NB4 (cell line): ENCODE data around the gene MALRD1.

Experiments
- MYC ChIP-seq: IDR thresholded peaks from 2 replicates; pipeline ENCODE4 v1.6.1; 2011; ENCODE audit warnings: low read depth, low read length
- POLR2A ChIP-seq: IDR thresholded peaks from 2 replicates; pipeline ENCODE4 v1.6.1; 2011; ENCODE audit warnings: mild to moderate bottlenecking; ENCODE audit not compliant: insufficient read length; ENCODE audit errors: extremely low read depth
- TF ChIP-seq, protein P1 (sequence below): IDR thresholded peaks from one replicate; pipeline ENCODE4 v1.5.1; 2012; ENCODE audit warnings: low read depth, low read length

DNA sequence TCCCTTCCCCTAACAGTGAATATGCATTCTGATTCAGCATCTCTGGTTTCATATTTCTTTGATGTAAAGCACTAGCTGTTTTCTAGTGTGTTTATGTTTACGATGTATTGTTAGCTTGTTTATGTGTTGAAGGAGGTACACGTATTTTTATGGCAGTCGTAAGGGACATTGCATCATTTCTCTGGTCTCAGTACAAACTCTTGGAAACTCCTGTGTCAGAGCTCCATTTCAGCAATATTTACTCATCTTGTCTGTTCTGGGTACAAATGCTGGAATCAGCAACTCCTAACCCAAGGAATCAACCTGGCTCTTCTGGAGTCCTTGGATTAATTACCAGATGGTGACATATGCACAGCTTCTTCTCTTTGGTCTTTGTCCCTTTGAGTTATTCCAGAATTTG is 497.6 kb downstream of the MALRD1 start:
- TF ChIP-seq, protein P1, sequence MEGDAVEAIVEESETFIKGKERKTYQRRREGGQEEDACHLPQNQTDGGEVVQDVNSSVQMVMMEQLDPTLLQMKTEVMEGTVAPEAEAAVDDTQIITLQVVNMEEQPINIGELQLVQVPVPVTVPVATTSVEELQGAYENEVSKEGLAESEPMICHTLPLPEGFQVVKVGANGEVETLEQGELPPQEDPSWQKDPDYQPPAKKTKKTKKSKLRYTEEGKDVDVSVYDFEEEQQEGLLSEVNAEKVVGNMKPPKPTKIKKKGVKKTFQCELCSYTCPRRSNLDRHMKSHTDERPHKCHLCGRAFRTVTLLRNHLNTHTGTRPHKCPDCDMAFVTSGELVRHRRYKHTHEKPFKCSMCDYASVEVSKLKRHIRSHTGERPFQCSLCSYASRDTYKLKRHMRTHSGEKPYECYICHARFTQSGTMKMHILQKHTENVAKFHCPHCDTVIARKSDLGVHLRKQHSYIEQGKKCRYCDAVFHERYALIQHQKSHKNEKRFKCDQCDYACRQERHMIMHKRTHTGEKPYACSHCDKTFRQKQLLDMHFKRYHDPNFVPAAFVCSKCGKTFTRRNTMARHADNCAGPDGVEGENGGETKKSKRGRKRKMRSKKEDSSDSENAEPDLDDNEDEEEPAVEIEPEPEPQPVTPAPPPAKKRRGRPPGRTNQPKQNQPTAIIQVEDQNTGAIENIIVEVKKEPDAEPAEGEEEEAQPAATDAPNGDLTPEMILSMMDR: no peak
- TF ChIP-seq POLR2A (no peak), MYC (no peak)
